Mesendoderm (in vitro differentiated cells): ENCODE measurements around the gene MGAT4A.
A peak's percentile ranks its signal among the peaks of the same experiment; 100 is the strongest.
"Not testable (repeated sequence)": the region's sequence is repeated elsewhere in the genome, so short reads cannot be mapped to it uniquely, and the experiment has no call there.

ENCODE experiments used
- DNase-seq: peaks from one replicate; pipeline ENCODE4 v3.0.0; 2013
- H2AK5ac ChIP-seq: 2 replicates; pipeline ENCODE4 v1.6.1; 2013; ENCODE audit warnings: low read length, inconsistent platforms
- H2BK120ac ChIP-seq: 2 replicates; pipeline ENCODE4 v1.6.1; 2013; ENCODE audit warnings: low read depth, mild to moderate bottlenecking, low read length, moderate library complexity, mixed read lengths
- H2BK15ac ChIP-seq: replicated peaks from 2 replicates; pipeline ENCODE4 v1.6.1; 2013; ENCODE audit warnings: low read depth, mild to moderate bottlenecking, moderate library complexity
- H2BK5ac ChIP-seq: 2 replicates; pipeline ENCODE4 v1.6.1; 2013; ENCODE audit warnings: low read length, inconsistent platforms
- H3K18ac ChIP-seq: 2 replicates; pipeline ENCODE4 v1.6.1; 2013; ENCODE audit warnings: mild to moderate bottlenecking, low read length, mixed read lengths
- H3K23ac ChIP-seq: one replicate; pipeline ENCODE4 v1.6.1; 2013; ENCODE audit warnings: low read length
- H3K27ac ChIP-seq: 2 replicates; pipeline ENCODE4 v1.5.1; 2013; ENCODE audit warnings: low read depth, mild to moderate bottlenecking, inconsistent platforms, low read length, moderate library complexity
- H3K27me3 ChIP-seq: 2 replicates; pipeline ENCODE4 v1.6.1; 2013; ENCODE audit warnings: low read length, control low read depth, mild to moderate bottlenecking, inconsistent platforms; ENCODE audit not compliant: insufficient read depth, poor library complexity
- H3K36me3 ChIP-seq: 2 replicates; pipeline ENCODE4 v1.6.1; 2013; ENCODE audit warnings: low read length, inconsistent platforms; ENCODE audit not compliant: control insufficient read depth, insufficient read depth
- H3K4ac ChIP-seq: one replicate; pipeline ENCODE4 v1.6.1; 2013; ENCODE audit warnings: low read depth, mild to moderate bottlenecking, low read length, moderate library complexity
- H3K4me1 ChIP-seq: 2 replicates; pipeline ENCODE4 v1.6.1; 2013; ENCODE audit warnings: low read depth, low read length, inconsistent platforms; ENCODE audit not compliant: control insufficient read depth
- H3K4me2 ChIP-seq: 2 replicates; pipeline ENCODE4 v1.6.1; 2013; ENCODE audit warnings: low read length
- H3K4me3 ChIP-seq: 2 replicates; pipeline ENCODE4 v1.5.1; 2013; ENCODE audit warnings: mild to moderate bottlenecking, low read length
- H3K56ac ChIP-seq: one replicate; pipeline ENCODE4 v1.6.1; 2013; ENCODE audit warnings: low read length
- H3K79me1 ChIP-seq: 2 replicates; pipeline ENCODE4 v1.6.1; 2013; ENCODE audit warnings: low read length, inconsistent platforms
- H3K79me2 ChIP-seq: 2 replicates; pipeline ENCODE4 v1.6.1; 2013; ENCODE audit warnings: mild to moderate bottlenecking, low read length; ENCODE audit not compliant: control insufficient read depth, insufficient read depth
- H3K9ac ChIP-seq: 2 replicates; pipeline ENCODE4 v1.6.1; 2013; ENCODE audit warnings: low read length, inconsistent platforms
- H4K5ac ChIP-seq: one replicate; pipeline ENCODE4 v1.6.1; 2013; ENCODE audit warnings: low read length
- H4K8ac ChIP-seq: one replicate; pipeline ENCODE4 v1.6.1; 2013; ENCODE audit warnings: low read depth, mild to moderate bottlenecking, control low read depth, low read length, moderate library complexity
- WGBS: extraction: QIAGEN DNeasy Blood & Tissue Kit; methylation state at CpG from one replicate; pipeline ENCODE4 v1.1.7; 2013; ENCODE audit warnings: low lambda C conversion rate, missing lambda C conversion rate; ENCODE audit not compliant: insufficient coverage; ENCODE audit errors: extremely low coverage; 5-methylcytosine and 5-hydroxymethylcytosine counted together

Gene MGAT4A

DNA sequence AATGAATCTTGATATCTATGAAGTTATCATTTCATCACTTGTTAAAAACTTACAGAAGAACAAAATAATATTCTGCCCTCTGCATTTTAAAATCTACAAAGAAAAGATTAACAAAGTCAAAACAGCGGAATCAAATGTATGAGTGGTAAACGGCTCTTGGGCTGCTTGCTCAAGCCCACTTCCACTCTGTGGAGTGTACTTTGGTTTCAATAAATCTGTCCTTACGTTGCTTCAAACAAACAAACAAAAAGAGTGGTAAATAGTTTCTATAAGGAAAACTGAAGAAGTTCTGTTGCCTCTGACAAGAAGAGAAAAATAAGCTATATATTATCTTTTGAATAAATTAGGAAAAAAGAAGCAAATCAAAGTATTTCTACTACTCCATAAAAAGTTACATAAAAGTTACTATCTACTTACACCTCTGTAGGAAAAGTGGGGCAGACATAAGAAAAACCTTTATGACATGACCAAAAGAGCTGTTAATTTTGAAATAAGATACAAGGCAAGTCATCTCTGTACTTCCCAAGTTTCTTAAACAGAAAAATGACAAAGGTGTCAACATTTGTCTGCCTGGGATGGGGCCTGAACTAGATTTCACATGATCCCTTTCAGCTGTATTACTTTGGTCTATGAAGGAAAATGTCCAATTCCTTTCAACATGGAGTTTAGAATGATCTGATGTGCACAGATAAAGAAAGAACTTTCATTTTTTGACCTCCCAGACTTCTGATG lies 56.5 kb downstream of the MGAT4A start:
- H2AK5ac ChIP-seq: no peak overlapping the region
- no peaks in the 10 kb centered on the region for H3K79me1 ChIP-seq
- H2BK5ac ChIP-seq: no peak overlapping the region
- DNase-seq: no peak
- no peak overlapping the region for H4K5ac ChIP-seq
- H2BK15ac ChIP-seq: no peak overlapping the region
- H2BK120ac ChIP-seq: no peak overlapping the region
- no CpG with 5 or more reads among the region's 3 CpGs for WGBS
- no peak overlapping the region for H3K23ac ChIP-seq
- no peak overlapping the region for H3K18ac ChIP-seq
- no peak overlapping the region for H3K4me2 ChIP-seq
- H3K27ac ChIP-seq: no peak overlapping the region
- no peak overlapping the region for H3K4ac ChIP-seq
- H3K9ac ChIP-seq: no peak overlapping the region
- H3K4me1 ChIP-seq: no peaks in the 10 kb centered on the region
- no peak overlapping the region for H3K56ac ChIP-seq
- H3K27me3 ChIP-seq: no peaks in the 10 kb centered on the region
- H3K4me3 ChIP-seq: no peak overlapping the region
- no peaks in the 10 kb centered on the region for H3K79me2 ChIP-seq
- H4K8ac ChIP-seq: no peak overlapping the region
- H3K36me3 ChIP-seq: no peaks in the 10 kb centered on the region

DNA sequence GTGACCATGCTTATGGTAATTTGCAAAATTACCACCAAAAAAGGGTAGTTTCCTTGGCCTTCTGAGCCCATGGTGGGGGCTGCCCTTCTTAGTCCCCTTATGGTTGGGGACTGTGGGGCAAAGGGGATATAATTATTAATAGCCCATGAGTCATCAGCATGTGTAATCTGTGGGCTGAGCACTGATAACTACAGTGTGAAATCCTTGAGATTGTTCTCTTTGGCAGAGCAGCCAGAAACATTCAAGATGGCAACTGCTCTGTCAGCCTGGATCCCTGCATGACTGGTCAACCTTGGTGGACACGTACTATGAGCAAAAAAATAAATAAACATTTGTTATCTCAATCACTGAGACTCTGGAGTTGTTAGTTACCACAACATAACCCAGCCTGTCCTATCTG lies 61.3 kb downstream of the MGAT4A start:
- Histone ChIP-seq H2AK5ac (no peak overlapping the region), H3K27me3 (no peaks in the 10 kb centered on the region), H3K4me1 (no peaks in the 10 kb centered on the region), H3K79me1 (no peaks in the 10 kb centered on the region), H4K8ac (no peak overlapping the region), H3K79me2 (no peaks in the 10 kb centered on the region), H4K5ac (no peak overlapping the region), H3K36me3 (no peaks in the 10 kb centered on the region), H3K4me2 (no peak overlapping the region), H3K4ac (no peak overlapping the region), H2BK15ac (no peak overlapping the region), H3K9ac (no peak overlapping the region), H3K27ac (no peak overlapping the region), H3K4me3 (no peak overlapping the region), H2BK120ac (no peak overlapping the region), H3K56ac (no peak overlapping the region), H3K23ac (no peak overlapping the region), H3K18ac (no peak overlapping the region), H2BK5ac (no peak overlapping the region)
- peak; percentile 4 for DNase-seq
- WGBS: no CpG with 5 or more reads among the region's 1 CpG

DNA sequence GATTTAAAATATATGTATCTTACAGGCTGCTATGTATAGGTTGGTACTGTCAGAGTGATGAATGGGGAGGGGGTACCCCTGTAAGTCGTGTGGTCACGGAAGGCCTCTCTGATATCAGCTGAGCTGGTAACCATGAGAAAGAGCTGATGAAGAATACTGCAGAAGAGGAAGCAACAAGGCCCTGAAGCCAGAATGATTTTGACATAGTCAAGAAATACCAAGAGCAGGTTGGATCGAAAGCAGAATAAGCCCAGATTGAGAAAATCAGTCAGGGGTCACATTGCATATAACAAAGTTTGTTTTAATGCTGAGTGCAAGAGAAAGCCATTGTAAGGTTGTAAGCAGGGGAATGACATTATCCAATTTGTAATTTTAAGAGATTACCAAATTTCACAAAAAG lies 65.3 kb downstream of the MGAT4A start:
- no peak for DNase-seq
- no peaks in the 10 kb centered on the region for H3K79me1 ChIP-seq
- H3K27ac ChIP-seq: no peak overlapping the region
- H3K27me3 ChIP-seq: no peaks in the 10 kb centered on the region
- H3K4me2 ChIP-seq: no peak overlapping the region
- no peak overlapping the region for H3K18ac ChIP-seq
- no peak overlapping the region for H3K4ac ChIP-seq
- no peak overlapping the region for H3K23ac ChIP-seq
- no peak overlapping the region for H2BK15ac ChIP-seq
- no peak overlapping the region for H3K4me3 ChIP-seq
- H3K79me2 ChIP-seq: no peaks in the 10 kb centered on the region
- H2AK5ac ChIP-seq: no peak overlapping the region
- H3K9ac ChIP-seq: no peak overlapping the region
- no peak overlapping the region for H3K56ac ChIP-seq
- H3K4me1 ChIP-seq: no peaks in the 10 kb centered on the region
- no CpG with 5 or more reads among the region's 3 CpGs for WGBS
- no peaks in the 10 kb centered on the region for H3K36me3 ChIP-seq
- H4K8ac ChIP-seq: no peak overlapping the region
- H4K5ac ChIP-seq: no peak overlapping the region
- no peak overlapping the region for H2BK120ac ChIP-seq
- no peak overlapping the region for H2BK5ac ChIP-seq

DNA sequence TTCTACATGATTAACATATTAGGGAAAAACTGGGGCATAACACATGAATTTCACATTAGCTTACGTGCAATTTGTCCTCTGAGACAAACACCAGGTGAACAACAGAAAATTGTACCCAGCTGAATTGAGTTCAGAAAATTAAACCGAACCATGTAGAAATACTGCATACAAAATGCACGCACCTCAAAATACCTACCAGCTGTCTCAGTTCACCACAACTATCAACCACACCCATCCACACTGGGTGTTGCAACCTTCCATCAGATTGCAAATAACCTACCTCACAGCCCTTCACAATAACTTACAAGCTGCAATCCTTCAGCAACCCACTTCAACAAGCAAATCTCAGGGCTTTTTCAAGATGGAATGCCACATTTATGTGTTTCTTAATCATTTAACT lies 66.6 kb downstream of the MGAT4A start:
- Histone ChIP-seq H2AK5ac (no peak overlapping the region), H3K27ac (no peak overlapping the region), H4K8ac (no peak overlapping the region), H3K9ac (no peak overlapping the region), H3K4me1 (no peaks in the 10 kb centered on the region), H3K79me2 (no peaks in the 10 kb centered on the region), H3K27me3 (no peaks in the 10 kb centered on the region), H3K4me2 (no peak overlapping the region), H3K4me3 (no peak overlapping the region), H2BK15ac (no peak overlapping the region), H3K36me3 (no peaks in the 10 kb centered on the region), H3K56ac (no peak overlapping the region), H3K4ac (no peak overlapping the region), H2BK5ac (no peak overlapping the region), H4K5ac (no peak overlapping the region), H2BK120ac (no peak overlapping the region), H3K79me1 (no peaks in the 10 kb centered on the region), H3K23ac (no peak overlapping the region), H3K18ac (no peak overlapping the region)
- WGBS: no CpG with 5 or more reads among the region's 3 CpGs
- DNase-seq: peak; percentile 17

DNA sequence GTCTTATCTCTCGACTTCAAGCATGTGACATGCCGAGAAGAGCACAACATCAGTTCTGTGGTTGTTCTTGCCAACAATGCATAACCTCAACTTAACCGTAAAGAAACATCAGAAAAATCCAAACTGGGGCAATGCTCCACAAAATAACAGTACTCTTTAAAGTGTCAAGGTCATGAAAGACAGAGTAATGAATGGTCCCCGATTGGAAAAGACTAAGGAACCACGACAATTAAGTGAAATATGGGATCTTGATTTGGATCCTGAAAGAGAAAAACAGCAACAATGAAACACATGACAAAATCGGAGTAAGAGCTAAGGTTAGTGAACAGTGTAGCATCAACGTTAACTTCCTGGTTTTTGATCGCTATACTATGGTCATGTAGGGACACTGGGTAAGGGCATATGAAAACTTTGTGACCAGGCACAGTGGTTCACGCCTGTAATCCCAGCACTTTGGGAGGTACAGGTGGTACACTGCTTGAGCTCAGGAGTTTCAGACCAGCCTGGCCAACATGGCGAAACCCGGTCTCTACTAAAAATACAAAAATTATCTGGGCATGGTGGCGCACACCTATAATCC lies 67.3 kb downstream of the MGAT4A start:
- H4K5ac ChIP-seq: no peak overlapping the region

DNA sequence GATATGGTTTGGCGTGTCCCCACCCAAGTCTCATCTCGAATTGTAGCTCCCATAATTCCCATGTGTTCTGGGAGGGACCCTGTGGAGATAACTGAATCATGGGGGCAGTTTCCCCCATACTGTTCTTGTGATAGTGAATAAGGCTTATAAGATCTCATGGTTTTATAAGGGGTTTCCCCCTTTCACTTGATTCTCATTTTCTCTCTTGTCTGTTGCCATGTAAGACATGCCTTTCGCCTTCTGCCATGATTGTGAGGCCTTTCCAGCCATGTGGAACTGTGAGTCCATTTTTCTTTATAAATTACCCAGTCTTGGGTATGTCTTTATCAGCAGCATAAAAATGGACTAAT lies 71.5 kb downstream of the MGAT4A start:
- not testable (repeated sequence) for H4K5ac ChIP-seq, H2AK5ac ChIP-seq, H3K27ac ChIP-seq, H3K79me2 ChIP-seq, H3K23ac ChIP-seq, H3K4me1 ChIP-seq, DNase-seq, H3K4ac ChIP-seq, H3K18ac ChIP-seq, H3K56ac ChIP-seq, H2BK5ac ChIP-seq, H3K4me3 ChIP-seq, H3K9ac ChIP-seq, H3K27me3 ChIP-seq, H2BK120ac ChIP-seq, H3K4me2 ChIP-seq, H2BK15ac ChIP-seq, H3K79me1 ChIP-seq, H4K8ac ChIP-seq, H3K36me3 ChIP-seq
- WGBS: no CpG with 5 or more reads among the region's 3 CpGs

More for the DNA sequence above, 67.3 kb downstream of the MGAT4A start:
- Histone ChIP-seq H3K4me3 (no peak overlapping the region), H3K27me3 (no peaks in the 10 kb centered on the region), H3K79me1 (no peaks in the 10 kb centered on the region), H3K4ac (no peak overlapping the region), H3K36me3 (no peaks in the 10 kb centered on the region), H3K4me1 (no peaks in the 10 kb centered on the region), H3K27ac (no peak overlapping the region), H4K8ac (no peak overlapping the region), H2AK5ac (no peak overlapping the region), H3K18ac (no peak overlapping the region), H3K4me2 (no peak overlapping the region), H3K79me2 (no peaks in the 10 kb centered on the region), H3K56ac (no peak overlapping the region), H3K23ac (no peak overlapping the region), H2BK15ac (no peak overlapping the region), H3K9ac (no peak overlapping the region), H2BK5ac (no peak overlapping the region), H2BK120ac (no peak overlapping the region)
- no peak for DNase-seq
- WGBS: 100% methylated on average over 1 of the region's 12 CpGs
